K562 (cell line): ENCODE results near the gene ANTXRL. TPM values are rescaled to one million over a fixed set of nuclear protein-coding genes. Genes with fewer than 3 reads are reported as not detected.

Experiments used
- ATAC-seq: fragments of 200-7000 bp; cut with Tn5 transposase; 3 replicates; pipeline ENCODE4 v1.9.1; 2020; ENCODE audit warnings: moderate library complexity
- BruUV-seq: library from RNA; stranded (reverse); fragments of 400-500 nt; replicated peaks from 2 replicates; lab custom pipeline; 2021; lab: Mats Ljungman, UMichigan
- CTCF ChIA-PET: fragments of 300-600 bp; formaldehyde crosslinking; extraction: SDS; loops from one replicate; lab custom pipeline; 2021; ENCODE audit warnings: low intra/inter-chr PET ratio; lab: Yijun Ruan, JAX
- POLR2A ChIA-PET: fragments of 300-600, 350-650 bp; sonication (Branson Sonifier 250); formaldehyde crosslinking; extraction: SDS; loops from one replicate; lab custom pipeline; 2021; ENCODE audit warnings: antibody characterized with exemption, inconsistent platforms; lab: Yijun Ruan, JAX
- DNase-seq, 4 experiments: peaks; one replicate each; pipeline versions ENCODE4 v3.0.0 to v3.0.0-alpha.2; 2011 to 2018; ENCODE audit warnings: low spot score in 3 of 4, mixed read lengths in 3 of 4; ENCODE audit errors: extremely low read depth in 1 of 4
- FAIRE-seq: peaks from 2 replicates; lab custom pipeline; 2011; peaks lifted over from hg19 to GRCh38; lab: Jason Lieb, UNC
- H2AFZ ChIP-seq: 2 replicates; pipeline ENCODE4 v1.6.0; 2011; ENCODE audit warnings: low read depth, low read length, control low read depth, inconsistent platforms
- H3K27ac ChIP-seq: fragments of 200-600 bp; 3 replicates; pipeline ENCODE4 v1.8.0; 2011; ENCODE audit warnings: low read depth, mild to moderate bottlenecking, control low read depth, inconsistent platforms, low read length, moderate library complexity, mixed read lengths; ENCODE audit errors: extremely low read depth
- H3K27me3 ChIP-seq, 2 experiments: fragments of 300-600 bp in 1 of 2; 2 replicates in 1 of 2; 3 replicates in 1 of 2; pipeline versions ENCODE4 v1.6.0 to v1.8.0; 2011; ENCODE audit warnings: inconsistent platforms in 2 of 2, low read length in 2 of 2, mild to moderate bottlenecking in 1 of 2, mixed read lengths in 1 of 2, moderate library complexity in 1 of 2; ENCODE audit not compliant: control insufficient read depth in 2 of 2, insufficient read depth in 2 of 2
- H3K36me3 ChIP-seq: fragments of 300-600 bp; 3 replicates; pipeline ENCODE4 v1.8.0; 2011; ENCODE audit warnings: mild to moderate bottlenecking, low read length, inconsistent platforms; ENCODE audit not compliant: control insufficient read depth, insufficient read depth
- H3K4me1 ChIP-seq, 2 experiments: fragments of 200-600 bp in 1 of 2; replicated peaks in 1 of 2; 2 replicates in 1 of 2; 3 replicates in 1 of 2; pipeline versions ENCODE4 v1.5.1 to v1.8.0; 2011; ENCODE audit warnings: inconsistent platforms in 2 of 2, low read length in 2 of 2, mild to moderate bottlenecking in 1 of 2, mixed read lengths in 1 of 2, moderate library complexity in 1 of 2; ENCODE audit not compliant: control insufficient read depth in 2 of 2, insufficient read depth in 2 of 2
- H3K4me2 ChIP-seq: 2 replicates; pipeline ENCODE4 v1.6.1; 2011; ENCODE audit warnings: low read length, control low read depth, inconsistent platforms, mixed read lengths; ENCODE audit not compliant: insufficient read depth
- H3K4me3 ChIP-seq: fragments of 200-600 bp; sonication (generic), shearing (Covaris generic); 2 replicates; pipeline ENCODE4 v1.5.1; 2016; ENCODE audit warnings: control low read depth, inconsistent platforms
- H3K79me2 ChIP-seq: fragments of 200-600 bp; 3 replicates; pipeline ENCODE4 v1.8.0; 2011; ENCODE audit warnings: low read length, inconsistent platforms; ENCODE audit not compliant: control insufficient read depth, insufficient read depth
- H3K9ac ChIP-seq, 2 experiments: 2 replicates each; pipeline versions ENCODE4 v1.6.0 to v1.6.1; 2011; ENCODE audit warnings: low read depth in 2 of 2, low read length in 2 of 2, control low read depth in 1 of 2, inconsistent platforms in 1 of 2, mild to moderate bottlenecking in 1 of 2, mixed read lengths in 1 of 2; ENCODE audit not compliant: insufficient read depth in 1 of 2
- H3K9me1 ChIP-seq: one replicate; pipeline ENCODE4 v1.6.0; 2011; ENCODE audit warnings: inconsistent platforms, mild to moderate bottlenecking, low read length, moderate library complexity; ENCODE audit not compliant: control insufficient read depth, insufficient read depth
- H3K9me3 ChIP-seq: replicated peaks from 2 replicates; pipeline ENCODE4 v1.5.1; 2011; ENCODE audit warnings: low read depth, low read length, inconsistent platforms; ENCODE audit not compliant: control insufficient read depth, insufficient read depth
- H4K20me1 ChIP-seq: replicated peaks from 2 replicates; pipeline ENCODE4 v1.6.1; 2011; ENCODE audit warnings: low read length, inconsistent platforms, mixed read lengths; ENCODE audit not compliant: control insufficient read depth, insufficient read depth
- CEBPB ChIP-seq: fragments of 450-650 bp; IDR thresholded peaks from 2 replicates; pipeline ENCODE4 v1.6.1; 2016; ENCODE audit warnings: missing genetic modification characterization, missing compliant biosample characterization
- CEBPG ChIP-seq, 3 experiments: fragments of 200-800 bp in 1 of 3; sonication (Bioruptor generic) in 1 of 3; sonication (generic) in 1 of 3; formaldehyde crosslinking in 1 of 3; IDR thresholded peaks in 2 of 3; conservative IDR thresholded peaks in 1 of 3; 2 replicates each; pipeline versions ENCODE4 v1.6.1 to v1.8.0; 2016 to 2022; ENCODE audit warnings: missing compliant biosample characterization in 2 of 3, missing genetic modification characterization in 2 of 3, mild to moderate bottlenecking in 1 of 3, missing genetic modification reagents in 1 of 3
- NFIC ChIP-seq: fragments of 450-650 bp; IDR thresholded peaks from 2 replicates; pipeline ENCODE4 v1.6.1; 2017; ENCODE audit warnings: mild to moderate bottlenecking, inconsistent platforms
- WGBS: fragments of 100-300 bp; shearing (Covaris generic); methylation state at CpG from one replicate; pipeline ENCODE4 v1.1.6; 2016; ENCODE audit warnings: low coverage, mixed read lengths; ENCODE audit not compliant: insufficient coverage; ENCODE audit errors: missing lambda C conversion rate; 5-methylcytosine and 5-hydroxymethylcytosine counted together
- in situ Hi-C: fragments of 300-500 bp; cut with MboI; formaldehyde crosslinking; loops from 4 replicates; pipeline ENCODE4 v1.15.0; 2018; ENCODE audit warnings: inconsistent platforms, mixed read lengths
- intact Hi-C: fragments of 100-400 bp; cut with micrococcal nuclease; formaldehyde crosslinking; loops from 2 replicates; pipeline ENCODE4 v1.14.2; 2022
- polyA plus RNA-seq, 8 experiments: library from polyadenylated mRNA; depleted of rRNA in 4 of 8; stranded (reverse) in 5 of 8; unstranded in 3 of 8; fragments of >200 nt; fragmentation: Nextera tagmentation in 2 of 8; fragmentation: Illumina TruSeq in 1 of 8; extraction: Ambion mirVana in 2 of 8; extraction: Trizol in 1 of 8; gene quantifications; 2 replicates each; pipeline versions ENCODE4 v1.2.1 to v1.2.3, GENCODE V29; 2011 to 2014; ENCODE audit warnings: inconsistent platforms in 1 of 8, missing spikeins in 1 of 8
- total RNA-seq, 7 experiments: library from RNA; depleted of rRNA in 6 of 7; stranded (reverse); fragments of >200 nt in 6 of 7; fragmentation: Illumina TruSeq in 2 of 7; extraction: Trizol in 2 of 7; gene quantifications; 2 replicates each; pipeline versions ENCODE4 v1.2.1 to v1.2.3, GENCODE V29; 2011 to 2021; ENCODE audit warnings: low replicate concordance in 1 of 7

ANTXRL gene
- total and polyA plus RNA-seq, 9 of the 15 experiments (the other 6 are each of a cell fraction or from before 2014, with no cell fraction given): not detected

- Histone ChIP-seq H3K27me3 (peaks cover 28 to 60% of the 10 kb centered on the region in 2 experiments), H3K36me3 (no peaks in the 10 kb centered on the region), H3K27ac (no peak overlapping the region), H3K79me2 (no peaks in the 10 kb centered on the region), H3K9me3 (no peaks in the 10 kb centered on the region), H4K20me1 (0 out of 2 replicates have a peak, but pooled peaks cover 5% of the 10 kb centered on the region), H2AFZ (no peak overlapping the region), H3K4me2 (no peak overlapping the region), H3K4me1 (peaks cover 2 to 13% of the 10 kb centered on the region in 2 experiments; a peak in 3 of 5 replicates), H3K4me3 (no peak overlapping the region), H3K9ac (no peak overlapping the region), H3K9me1 (no peaks in the 10 kb centered on the region)
- in situ Hi-C loops: loop anchor here (25.0 kb wide), 1 partner anchor 1598 kb away; no protein-coding TSS in a partner anchor
- FAIRE-seq (no peak), ATAC-seq (no peak), DNase-seq (no peak)
- POLR2A ChIA-PET: interaction anchor here (0.6 to 1.6 kb wide), 2 partner anchors 10 to 16 kb away, joined by 3 to 4 read pairs; no protein-coding TSS in a partner anchor
- under 1% methylated on average over 7 of the region's 7 CpGs for WGBS
- TF ChIP-seq CEBPG (CRISPR knock-in tag; IDR thresholded peaks at IDR 0.05) (no peak), CEBPG (tag; conservative IDR thresholded peaks at IDR 0.05 in 1 of 2, IDR thresholded peaks at IDR 0.05 in 1 of 2) (peak; percentile 90), NFIC (no peak), CEBPB (peak; percentile 94)
- intact Hi-C loops: no loop called here
- CTCF ChIA-PET: no interaction called here
- no TSS peak for BruUV-seq
Measured at GRCh38 chr10:46289209-46289810, 2.5 kb downstream of the ANTXRL start.
